Hematopoietic multipotent progenitor cell treated with erythropoietin and hydrocortisone succinate and interleukin-3 and kit ligand, for 6 days (in vitro differentiated cells): ENCODE results near the gene ALDH1B1.
"Not testable (repeated sequence)": the region's sequence is repeated elsewhere in the genome, so short reads cannot be mapped to it uniquely, and the experiment has no call there.

Experiments used
- DNase-seq: peaks from one replicate; pipeline ENCODE4 v3.0.0-alpha.2; 2015

ALDH1B1 gene

GRCh38 chr9:38362852-38363588 lies 29.5 kb upstream of the ALDH1B1 start:
- peak; percentile 83 for DNase-seq

- DNase-seq, result no peak
Observed at GRCh38 chr9:38363589-38363925, 28.9 kb upstream of the ALDH1B1 start.

DNA sequence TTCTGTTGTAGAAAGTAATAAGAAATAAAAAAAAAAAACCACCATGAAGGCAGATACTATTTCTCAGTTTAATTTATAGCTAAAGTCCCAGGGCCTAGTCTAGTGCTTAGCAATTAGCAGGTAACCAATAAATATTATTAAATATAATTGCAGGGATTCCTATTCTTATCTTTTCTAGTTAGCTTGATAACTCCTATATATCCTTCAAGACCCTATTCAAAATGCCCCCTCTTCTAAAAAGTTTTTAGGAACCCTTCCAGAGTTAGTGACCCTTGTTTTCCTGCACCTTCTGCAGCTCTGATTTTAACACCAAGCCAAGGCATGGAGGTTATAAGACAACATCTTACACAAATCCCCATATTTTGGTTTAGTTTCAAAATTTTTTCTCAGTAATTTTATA lies 24.6 kb upstream of the ALDH1B1 start:
- DNase-seq, result no peak

DNA sequence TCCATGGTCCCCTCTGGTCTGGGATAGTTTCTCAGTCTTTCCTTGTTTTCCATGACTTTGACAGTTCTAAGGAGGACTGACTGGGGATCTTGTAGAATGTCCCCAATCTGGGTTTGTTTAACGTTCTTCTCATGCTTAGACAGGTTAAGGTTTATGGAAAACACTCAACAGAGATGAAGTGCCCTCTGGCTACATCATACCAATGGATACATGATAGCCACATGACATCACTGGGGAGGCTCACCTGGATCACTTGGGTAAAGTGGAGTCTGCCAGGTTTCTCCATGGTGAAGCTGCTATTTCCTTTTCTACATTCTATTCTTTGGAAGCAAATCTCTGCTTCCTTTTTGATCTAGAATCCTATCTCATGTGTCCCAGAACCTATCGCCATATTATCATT lies 23.8 kb upstream of the ALDH1B1 start:
- DNase-seq, result no peak

DNA sequence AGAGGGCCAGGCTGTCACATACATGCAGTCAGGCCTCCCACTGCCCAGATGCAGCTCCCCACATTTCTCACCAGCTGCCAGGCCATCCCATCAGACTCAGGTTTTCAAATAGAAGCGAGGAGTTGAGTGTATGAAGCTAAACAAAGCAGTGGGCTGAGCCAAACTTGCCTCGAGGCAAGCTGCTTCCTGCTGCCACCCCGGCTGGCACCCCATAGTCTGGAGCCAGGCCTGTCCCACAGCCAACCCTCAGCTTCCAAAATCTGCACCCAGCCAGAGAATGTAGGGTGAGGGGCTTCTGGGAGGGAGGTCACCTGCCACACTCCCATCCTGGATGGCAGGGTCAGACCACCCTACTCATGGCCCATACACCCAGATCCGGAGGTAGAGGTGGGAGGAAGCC lies 22.3 kb upstream of the ALDH1B1 start:
- no peak for DNase-seq

DNA sequence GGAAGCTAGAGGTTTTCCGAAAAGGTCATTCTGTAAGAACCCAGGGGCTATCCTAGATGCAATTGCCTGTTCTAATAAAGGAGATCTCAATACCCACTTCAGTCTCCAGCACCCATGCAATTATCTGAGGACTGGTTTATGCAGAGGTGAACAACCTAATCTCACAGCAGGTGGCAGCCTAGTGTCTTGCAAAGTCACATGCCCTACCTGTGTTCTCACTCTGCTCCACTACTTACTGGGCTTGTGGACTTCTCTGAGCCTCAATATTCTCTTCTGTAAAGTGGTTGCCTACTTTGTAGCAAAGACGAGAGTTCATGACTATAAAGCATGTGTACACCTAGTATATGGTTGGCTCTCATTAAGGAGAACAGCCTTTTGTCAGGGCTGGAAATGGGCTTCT lies 21.0 kb upstream of the ALDH1B1 start:
- peak; percentile 55 for DNase-seq

GRCh38 chr9:38372762-38373619 lies 19.5 kb upstream of the ALDH1B1 start:
- DNase-seq, result no peak

DNA sequence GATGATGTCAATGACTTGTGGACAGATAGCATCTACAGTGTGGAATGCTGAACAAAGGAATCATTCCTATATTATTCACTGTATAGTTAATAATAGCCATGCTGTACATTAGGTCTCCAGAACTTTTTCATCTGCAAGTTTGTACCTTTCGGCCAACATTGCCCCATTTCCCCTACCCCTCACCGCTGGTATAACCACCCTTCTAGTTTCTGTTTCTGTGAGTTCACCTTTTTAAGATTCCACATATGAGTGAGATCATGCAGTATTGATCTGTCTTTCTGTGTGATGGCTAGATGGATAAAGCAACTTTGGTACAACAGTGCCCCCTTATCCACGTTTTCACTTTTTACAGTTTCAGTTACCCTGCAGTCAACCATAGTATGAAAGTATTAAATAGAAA lies 18.8 kb upstream of the ALDH1B1 start:
- DNase-seq, result no peak

DNA sequence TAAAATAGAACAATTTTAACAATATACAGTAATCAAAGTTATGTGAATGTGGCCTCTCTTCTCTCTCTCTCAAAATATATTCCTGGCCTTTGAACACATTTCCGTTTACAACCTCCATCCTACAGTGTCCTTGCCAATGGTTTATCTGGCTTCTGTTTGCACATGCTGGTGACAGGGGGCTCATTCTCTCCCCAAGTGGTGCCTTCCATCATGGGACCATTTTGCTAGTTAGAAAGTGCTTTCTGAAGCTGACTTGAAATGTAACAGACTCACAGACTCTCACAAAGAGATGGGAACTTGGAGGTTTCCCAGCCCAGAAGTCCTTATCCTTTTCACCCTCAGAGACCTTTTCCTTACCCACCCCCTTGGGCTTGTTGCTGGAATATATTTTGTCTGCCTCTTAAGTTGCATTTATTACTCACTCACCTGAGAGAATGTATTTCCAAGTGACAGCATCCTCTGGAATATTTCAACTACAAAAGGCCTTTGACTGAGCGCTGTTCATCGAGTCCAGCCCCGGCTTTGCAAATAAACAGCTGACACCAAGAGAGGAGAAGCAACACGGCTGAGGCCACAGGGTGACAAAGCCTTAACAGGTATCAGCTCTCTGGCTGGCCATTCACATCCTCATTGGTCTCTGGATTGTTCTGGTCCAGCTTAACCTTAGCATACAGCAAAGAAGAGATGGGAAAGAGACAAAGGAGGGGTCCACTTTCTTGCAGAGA lies 17.5 kb upstream of the ALDH1B1 start:
- no peak for DNase-seq

DNA sequence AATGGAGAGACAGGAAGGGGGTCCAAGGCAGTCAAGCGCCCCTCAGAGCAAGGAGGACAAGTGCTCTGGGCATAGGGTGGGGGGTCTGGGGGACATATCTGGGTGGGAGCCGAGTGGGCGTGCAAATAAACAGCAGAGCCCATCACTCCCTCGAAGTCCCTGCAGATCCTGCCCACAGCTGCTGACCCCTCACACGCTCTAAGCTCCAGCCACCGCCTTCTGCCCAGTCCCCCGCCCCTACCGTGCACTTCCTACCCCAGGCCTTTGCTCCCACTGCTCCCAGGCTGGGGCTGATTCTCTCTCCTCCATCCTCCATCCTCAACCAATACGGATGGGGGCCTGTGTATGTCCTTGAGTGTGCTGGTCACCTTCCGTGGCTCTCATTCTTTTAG lies 16.9 kb upstream of the ALDH1B1 start:
- no peak for DNase-seq

- no peak for DNase-seq
Observed at GRCh38 chr9:38376021-38376670, 16.4 kb upstream of the ALDH1B1 start.

GRCh38 chr9:38377336-38378083 lies 15.0 kb upstream of the ALDH1B1 start:
- DNase-seq, result not testable (repeated sequence)

GRCh38 chr9:38380230-38380871 lies 12.2 kb upstream of the ALDH1B1 start:
- DNase-seq, result no peak

- DNase-seq, result peak; percentile 51
Observed at GRCh38 chr9:38380872-38381534, 11.5 kb upstream of the ALDH1B1 start.

DNA sequence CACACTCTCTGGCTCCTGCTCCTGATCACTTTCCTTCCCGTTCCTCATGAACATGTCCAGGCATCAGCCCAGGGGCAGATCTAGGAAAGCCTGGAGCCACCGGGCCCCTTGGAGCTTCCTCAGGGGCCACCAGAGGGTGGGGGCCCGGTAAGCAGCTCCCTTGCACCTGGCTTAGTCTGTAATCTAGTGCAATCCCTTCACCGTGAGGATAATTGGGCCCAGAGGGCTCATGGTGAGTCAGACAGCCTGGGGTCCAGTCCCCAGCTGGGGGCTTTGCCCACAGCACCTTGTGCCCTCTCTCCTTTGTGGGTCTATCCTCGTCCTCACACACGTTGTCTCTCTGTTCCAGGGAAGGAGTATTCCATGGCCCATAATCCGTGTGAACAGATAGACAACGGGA lies 10.4 kb upstream of the ALDH1B1 start:
- no peak for DNase-seq

GRCh38 chr9:38384990-38385848 lies 7.3 kb upstream of the ALDH1B1 start:
- no peak for DNase-seq

DNA sequence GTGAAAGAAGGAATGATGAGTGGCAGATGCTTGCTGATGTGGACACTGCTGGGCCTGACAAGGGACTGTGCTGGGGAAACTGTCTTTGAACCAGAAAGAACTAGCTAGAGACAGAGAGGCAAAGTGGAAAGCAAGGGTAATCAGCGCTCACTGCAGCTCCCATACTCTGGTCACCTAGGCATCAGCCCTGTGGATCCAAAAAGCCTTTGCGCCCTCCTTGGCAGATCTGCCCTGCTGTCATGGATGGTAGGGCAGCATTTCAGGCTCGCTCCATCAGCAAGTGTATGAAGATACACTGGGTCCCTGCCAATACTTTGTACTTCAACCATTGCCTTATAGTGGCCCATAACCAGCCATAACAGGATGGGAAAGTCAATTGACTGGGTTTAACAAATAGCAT lies 6.6 kb upstream of the ALDH1B1 start:
- DNase-seq, result no peak

- no peak for DNase-seq
Observed at GRCh38 chr9:38386319-38386895, 6.1 kb upstream of the ALDH1B1 start.

GRCh38 chr9:38387066-38387465 lies 5.4 kb upstream of the ALDH1B1 start:
- DNase-seq, result no peak

- no peak for DNase-seq
Observed at GRCh38 chr9:38387751-38388150, 4.8 kb upstream of the ALDH1B1 start.
